Smooth muscle cell (in vitro differentiated cells): ENCODE data around the gene RXFP3. TPM values are rescaled to one million over a fixed set of nuclear protein-coding genes. Genes with fewer than 3 reads are reported as not detected.
A peak's percentile ranks its signal among the peaks of the same experiment; 100 is the strongest.

ENCODE experiments used
- DNase-seq: peaks from one replicate; lab custom pipeline; 2025; ENCODE audit not compliant: unreplicated experiment; lab: John Stamatoyannopoulos, UW
- H2AFZ ChIP-seq: fragments of 200-600 bp; sonication (generic); 2 replicates; pipeline ENCODE4 v1.6.0; 2016; ENCODE audit warnings: antibody characterized with exemption, low read depth, mild to moderate bottlenecking
- H3F3A ChIP-seq: fragments of 200-600 bp; sonication (generic); 2 replicates; pipeline ENCODE4 v1.6.0; 2017; ENCODE audit warnings: antibody characterized with exemption, low read depth
- H3K27ac ChIP-seq: fragments of 200-600 bp; sonication (generic); 2 replicates; pipeline ENCODE4 v1.5.1; 2016; ENCODE audit warnings: low read depth, mild to moderate bottlenecking
- H3K27me3 ChIP-seq: fragments of 200-600 bp; sonication (generic); 2 replicates; pipeline ENCODE4 v1.6.1; 2016; ENCODE audit warnings: low read depth, mild to moderate bottlenecking
- H3K36me3 ChIP-seq: fragments of 200-600 bp; sonication (generic); 2 replicates; pipeline ENCODE4 v1.5.1; 2016; ENCODE audit warnings: low read depth
- H3K4me1 ChIP-seq: fragments of 200-600 bp; sonication (generic); 2 replicates; pipeline ENCODE4 v1.5.1; 2016; ENCODE audit warnings: low read depth
- H3K4me2 ChIP-seq: fragments of 200-600 bp; sonication (generic); 2 replicates; pipeline ENCODE4 v1.6.0; 2016; ENCODE audit warnings: mild to moderate bottlenecking
- H3K4me3 ChIP-seq: fragments of 200-600 bp; sonication (generic); 2 replicates; pipeline ENCODE4 v1.5.1; 2016; ENCODE audit warnings: mild to moderate bottlenecking
- H3K79me2 ChIP-seq: fragments of 200-600 bp; sonication (generic); 2 replicates; pipeline ENCODE4 v1.6.0; 2016; ENCODE audit warnings: low read depth, mild to moderate bottlenecking
- H3K9ac ChIP-seq: fragments of 200-600 bp; sonication (generic); 2 replicates; pipeline ENCODE4 v1.6.0; 2016; ENCODE audit warnings: low read depth
- H3K9me3 ChIP-seq: fragments of 200-600 bp; sonication (generic); replicated peaks from 2 replicates; pipeline ENCODE4 v1.5.1; 2016; ENCODE audit warnings: low read depth
- H4K20me1 ChIP-seq: fragments of 200-600 bp; sonication (generic); 2 replicates; pipeline ENCODE4 v1.6.0; 2016; ENCODE audit warnings: low read depth
- CTCF ChIP-seq: fragments of 200-600 bp; sonication (generic); IDR thresholded peaks from 2 replicates; pipeline ENCODE4 v1.5.1; 2017; ENCODE audit warnings: borderline replicate concordance, mild to moderate bottlenecking, antibody characterized with exemption; ENCODE audit not compliant: insufficient read depth, poor library complexity, severe bottlenecking
- WGBS: methylation state at CpG from one replicate; pipeline ENCODE4 v1.1.7; 2016; ENCODE audit warnings: low lambda C conversion rate; 5-methylcytosine and 5-hydroxymethylcytosine counted together
- polyA plus RNA-seq: library from polyadenylated mRNA; unstranded; fragments of >200 nt; fragmentation: Nextera tagmentation; extraction: Ambion mirVana; gene quantifications from 2 replicates; pipeline ENCODE4 v1.2.1, GENCODE V29; 2016
- total RNA-seq: library from RNA; depleted of rRNA; stranded (reverse); fragments of >200 nt; gene quantifications from 2 replicates; pipeline ENCODE4 v1.2.3, GENCODE V29; 2014

RXFP3 gene
- total and polyA plus RNA-seq, 2 experiments from 2014 or later: 0.16 TPM; not detected in 1

- H3K4me2 ChIP-seq: no peak overlapping the region
- H3K4me3 ChIP-seq: no peak overlapping the region
- H3F3A ChIP-seq: no peaks in the 10 kb centered on the region
- no peak overlapping the region for H3K27ac ChIP-seq
- DNase-seq: no peak
- no peak overlapping the region for H2AFZ ChIP-seq
- H3K27me3 ChIP-seq: no peaks in the 10 kb centered on the region
- 71% methylated on average over 3 of the region's 3 CpGs for WGBS
- no peaks in the 10 kb centered on the region for H4K20me1 ChIP-seq
- no peak for TF ChIP-seq CTCF
- no peak overlapping the region for H3K9ac ChIP-seq
- H3K36me3 ChIP-seq: no peaks in the 10 kb centered on the region
- no peaks in the 10 kb centered on the region for H3K4me1 ChIP-seq
- no peaks in the 10 kb centered on the region for H3K79me2 ChIP-seq
- H3K9me3 ChIP-seq: no peaks in the 10 kb centered on the region
Measured at GRCh38 chr5:33968211-33969005, 32.2 kb downstream of the RXFP3 start.

GRCh38 chr5:33969572-33970452 lies 33.6 kb downstream of the RXFP3 start:
- H2AFZ ChIP-seq: no peak overlapping the region
- DNase-seq: no peak
- 47% methylated on average over 10 of the region's 10 CpGs for WGBS

GRCh38 chr5:33973271-33973670 lies 37.1 kb downstream of the RXFP3 start:
- no peak for DNase-seq
- Histone ChIP-seq H3K9me3 (no peaks in the 10 kb centered on the region), H4K20me1 (no peaks in the 10 kb centered on the region), H3K4me2 (no peak overlapping the region), H2AFZ (no peak overlapping the region), H3K4me1 (peaks cover 5% of the 10 kb centered on the region), H3K9ac (no peak overlapping the region), H3K27ac (no peak overlapping the region), H3K36me3 (no peaks in the 10 kb centered on the region), H3K27me3 (no peaks in the 10 kb centered on the region), H3K79me2 (no peaks in the 10 kb centered on the region), H3F3A (no peaks in the 10 kb centered on the region), H3K4me3 (no peak overlapping the region)
- no peak for TF ChIP-seq CTCF
- WGBS: 81% methylated on average over 2 of the region's 2 CpGs

More at GRCh38 chr5:33969572-33970452, 33.6 kb downstream of the RXFP3 start:
- no peak overlapping the region for H3K4me3 ChIP-seq
- H3K27ac ChIP-seq: no peak overlapping the region
- no peaks in the 10 kb centered on the region for H3K27me3 ChIP-seq
- H4K20me1 ChIP-seq: no peaks in the 10 kb centered on the region
- no peak overlapping the region for H3K9ac ChIP-seq
- H3K79me2 ChIP-seq: no peaks in the 10 kb centered on the region
- no peaks in the 10 kb centered on the region for H3F3A ChIP-seq
- H3K4me1 ChIP-seq: no peaks in the 10 kb centered on the region
- no peak overlapping the region for H3K4me2 ChIP-seq
- H3K9me3 ChIP-seq: no peaks in the 10 kb centered on the region
- no peaks in the 10 kb centered on the region for H3K36me3 ChIP-seq
- peak; percentile 75 for TF ChIP-seq CTCF
